ENCODE data around the gene LRRC4C.
A peak's percentile ranks its signal among the peaks of the same experiment; 100 is the strongest.

LRRC4C gene

DNA sequence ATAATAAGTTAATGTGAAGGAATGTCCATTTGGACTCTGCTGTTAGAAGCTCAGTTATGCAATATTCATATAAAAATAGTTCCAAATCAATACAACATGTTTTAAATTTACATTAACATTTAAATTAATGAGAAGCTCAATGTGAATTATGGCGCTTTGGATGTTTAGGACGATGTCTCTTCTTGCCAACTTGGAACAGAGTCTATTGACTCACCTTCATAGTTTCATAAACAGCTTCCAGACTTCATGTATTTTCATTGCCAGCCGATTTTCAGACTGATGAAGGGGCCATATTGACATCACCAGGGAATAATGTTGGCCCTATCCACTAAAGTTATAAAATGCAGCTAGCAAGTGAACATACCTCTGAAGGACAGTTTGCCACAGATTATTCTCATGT is 1136.2 kb downstream of the LRRC4C start:
- TF ChIP-seq PAX5 (IDR thresholded peaks at IDR 0.05; ENCODE audit: insufficient read depth, low read length, severe bottlenecking) (no peak), POLR2AphosphoS5 (IDR thresholded peaks at IDR 0.05; ENCODE audit: low read depth, low read length) (no peak), POLR2A (IDR thresholded peaks at IDR 0.05; ENCODE audit: low read depth, low read length) (no peak), POU2F2 (IDR thresholded peaks at IDR 0.05; ENCODE audit: low read depth, low read length) (no peak), SPI1 (IDR thresholded peaks at IDR 0.05; ENCODE audit: low read depth, low read length) (no peak), TAF1 (IDR thresholded peaks at IDR 0.05; ENCODE audit: low read depth, low read length) (no peak)
- DNase-seq (ENCODE audit: insufficient read length, low spot score) (no peak), FAIRE-seq (no peak)

DNA sequence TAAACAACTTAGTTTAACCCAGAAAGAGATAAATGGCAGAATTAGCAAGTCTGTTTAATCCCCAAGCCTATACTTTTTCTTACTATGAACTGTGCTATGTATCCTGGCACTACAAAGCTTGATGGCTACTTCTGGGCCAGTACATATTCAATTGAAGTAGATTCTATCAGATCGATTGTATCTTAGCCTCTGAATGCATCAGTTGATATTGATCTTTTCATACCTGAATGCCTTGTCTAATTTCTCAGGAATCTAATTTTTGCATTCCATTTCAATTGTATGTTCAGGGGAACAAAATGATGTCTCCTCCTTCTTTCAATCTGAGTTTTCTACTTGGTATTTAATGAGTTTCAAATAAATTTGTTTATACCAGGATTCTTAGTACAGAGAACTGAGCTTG is 1137.9 kb downstream of the LRRC4C start:
- TF ChIP-seq TAF1 (IDR thresholded peaks at IDR 0.05; ENCODE audit: low read depth, low read length), result no peak
- TF ChIP-seq SPI1 (IDR thresholded peaks at IDR 0.05; ENCODE audit: low read depth, low read length), result no peak
- no peak for TF ChIP-seq PAX5 (IDR thresholded peaks at IDR 0.05; ENCODE audit: insufficient read depth, low read length, severe bottlenecking)
- TF ChIP-seq POU2F2 (IDR thresholded peaks at IDR 0.05; ENCODE audit: low read depth, low read length), result no peak
- TF ChIP-seq POLR2A (IDR thresholded peaks at IDR 0.05; ENCODE audit: low read depth, low read length), result no peak
- no peak for TF ChIP-seq POLR2AphosphoS5 (IDR thresholded peaks at IDR 0.05; ENCODE audit: low read depth, low read length)
- FAIRE-seq (no peak), DNase-seq (ENCODE audit: insufficient read length, low spot score) (no peak)

DNA sequence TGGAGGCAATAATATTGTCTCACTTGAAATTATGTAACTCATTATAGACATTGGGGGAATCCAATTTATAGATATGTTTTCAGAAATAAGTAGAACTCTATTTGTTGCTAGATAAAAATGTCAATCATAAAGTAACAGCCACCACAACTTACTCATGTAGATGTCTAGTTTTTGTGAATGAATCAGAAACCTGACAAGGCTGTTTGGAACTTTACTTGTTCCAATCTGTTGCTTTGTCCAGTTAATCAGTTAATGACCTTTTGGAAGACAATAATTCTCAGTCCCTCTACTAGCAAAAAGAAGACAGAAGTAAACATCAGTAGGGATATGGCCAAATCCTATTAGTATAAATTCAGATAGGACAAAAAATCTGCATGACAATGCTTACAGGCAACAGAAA is 1143.3 kb downstream of the LRRC4C start:
- FAIRE-seq (no peak), DNase-seq (ENCODE audit: insufficient read length, low spot score) (no peak)

DNA sequence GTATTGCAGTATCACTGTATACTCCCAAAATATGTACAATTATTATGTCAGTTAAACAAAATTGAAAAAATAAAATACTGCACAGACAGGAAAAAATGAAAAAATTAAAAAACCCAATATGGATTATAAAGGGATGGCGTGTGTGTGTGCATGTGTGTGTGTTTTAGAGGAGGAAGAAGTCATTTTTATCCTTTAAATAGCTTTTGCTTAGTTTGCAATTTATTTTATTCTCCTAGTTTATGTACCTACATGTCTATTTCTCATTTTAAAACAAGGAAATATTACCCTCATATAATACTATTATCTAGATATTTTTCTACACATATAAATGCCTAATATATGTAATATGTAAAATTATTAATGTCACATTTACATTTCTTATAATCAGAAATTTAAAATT is 1144.3 kb downstream of the LRRC4C start:
- FAIRE-seq (no peak), DNase-seq (ENCODE audit: insufficient read length, low spot score) (no peak)
- TF ChIP-seq POLR2A (IDR thresholded peaks at IDR 0.05; ENCODE audit: low read depth, low read length) (no peak), TAF1 (IDR thresholded peaks at IDR 0.05; ENCODE audit: low read depth, low read length) (no peak)

More for the DNA sequence above, 1143.3 kb downstream of the LRRC4C start:
- TF ChIP-seq SPI1 (IDR thresholded peaks at IDR 0.05; ENCODE audit: low read depth, low read length) (no peak), TAF1 (IDR thresholded peaks at IDR 0.05; ENCODE audit: low read depth, low read length) (no peak), POLR2AphosphoS5 (IDR thresholded peaks at IDR 0.05; ENCODE audit: low read depth, low read length) (no peak), POLR2A (IDR thresholded peaks at IDR 0.05; ENCODE audit: low read depth, low read length) (no peak), PAX5 (IDR thresholded peaks at IDR 0.05; ENCODE audit: insufficient read depth, low read length, severe bottlenecking) (no peak), POU2F2 (IDR thresholded peaks at IDR 0.05; ENCODE audit: low read depth, low read length) (no peak)

DNA sequence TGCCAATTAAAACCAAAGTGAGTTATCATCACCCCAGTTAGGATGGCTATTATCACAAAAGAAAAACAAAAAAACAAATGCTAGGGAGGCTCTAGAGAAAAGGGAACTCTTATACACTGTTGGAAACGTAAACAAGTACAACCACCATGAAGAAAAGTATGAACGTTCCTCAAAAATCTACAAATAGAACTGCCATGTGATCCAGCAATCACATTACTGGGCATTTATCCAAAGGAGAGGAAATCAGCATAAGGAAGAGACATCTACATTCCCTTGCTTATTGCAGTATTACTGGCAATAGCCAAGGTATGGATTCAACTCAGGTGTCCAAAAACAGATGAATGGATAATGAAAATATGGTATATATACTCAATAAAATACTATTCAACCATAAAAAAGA is 1145.1 kb downstream of the LRRC4C start:
- no peak for DNase-seq (ENCODE audit: insufficient read length, low spot score)
- TF ChIP-seq SPI1 (IDR thresholded peaks at IDR 0.05; ENCODE audit: low read depth, low read length) (no peak), TAF1 (IDR thresholded peaks at IDR 0.05; ENCODE audit: low read depth, low read length) (no peak), PAX5 (IDR thresholded peaks at IDR 0.05; ENCODE audit: insufficient read depth, low read length, severe bottlenecking) (no peak), POU2F2 (IDR thresholded peaks at IDR 0.05; ENCODE audit: low read depth, low read length) (no peak), POLR2A (IDR thresholded peaks at IDR 0.05; ENCODE audit: low read depth, low read length) (no peak), POLR2AphosphoS5 (IDR thresholded peaks at IDR 0.05; ENCODE audit: low read depth, low read length) (no peak)
- FAIRE-seq, result no peak

DNA sequence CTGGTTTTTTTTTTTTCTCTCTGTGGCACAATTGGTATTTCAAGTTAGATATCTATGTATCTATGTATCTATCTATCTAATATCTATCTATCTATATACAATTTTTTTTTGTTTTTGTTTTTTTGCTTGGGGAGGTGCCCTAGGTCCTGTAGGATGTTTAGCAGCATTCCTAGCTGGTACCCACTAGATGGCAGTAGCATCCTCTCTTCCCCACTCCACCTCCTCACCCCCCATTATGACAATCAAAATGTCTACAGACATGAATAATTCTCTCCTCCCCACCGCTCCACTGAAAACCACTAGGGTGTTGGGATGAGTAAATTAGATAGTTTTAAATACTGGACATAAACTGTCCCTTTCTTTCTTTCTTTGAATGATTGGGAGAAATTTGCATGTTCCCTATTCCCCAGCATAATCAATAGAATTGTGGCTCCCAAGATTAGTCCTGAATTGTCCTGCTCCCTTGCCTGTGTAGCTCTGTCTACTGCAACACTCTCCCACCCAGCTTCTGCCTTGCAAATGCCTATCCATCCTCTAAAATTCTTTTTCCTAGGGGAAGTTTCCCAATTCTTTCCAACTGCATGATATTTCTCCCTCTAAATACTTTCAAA is 1152.4 kb downstream of the LRRC4C start:
- FAIRE-seq (peak; percentile 28), DNase-seq (ENCODE audit: insufficient read length, low spot score) (peak; percentile 31)
- TF ChIP-seq TAF1 (IDR thresholded peaks at IDR 0.05; ENCODE audit: low read depth, low read length) (no peak), SPI1 (IDR thresholded peaks at IDR 0.05; ENCODE audit: low read depth, low read length) (no peak), PAX5 (IDR thresholded peaks at IDR 0.05; ENCODE audit: insufficient read depth, low read length, severe bottlenecking) (no peak), POLR2AphosphoS5 (IDR thresholded peaks at IDR 0.05; ENCODE audit: low read depth, low read length) (no peak)

DNA sequence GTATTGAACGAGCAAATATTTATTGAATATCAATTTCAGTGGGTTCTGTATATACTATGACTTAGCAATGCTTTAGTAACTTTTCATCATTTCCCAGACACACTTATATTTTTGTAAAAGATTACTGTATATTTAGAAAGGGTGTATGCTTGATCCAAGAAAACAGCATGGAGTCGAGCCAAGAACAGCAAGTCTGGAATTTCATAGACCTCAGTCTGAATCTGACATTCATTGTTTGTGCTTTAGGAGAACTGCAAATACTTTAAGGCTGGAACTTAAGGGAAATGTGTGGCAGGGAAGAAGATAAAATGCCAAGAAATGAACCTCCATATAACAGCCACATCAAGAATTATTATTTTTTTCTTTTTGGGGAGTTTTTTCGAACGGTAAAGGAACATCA is 1156.8 kb downstream of the LRRC4C start:
- TF ChIP-seq POU2F2 (IDR thresholded peaks at IDR 0.05; ENCODE audit: low read depth, low read length) (no peak), PAX5 (IDR thresholded peaks at IDR 0.05; ENCODE audit: insufficient read depth, low read length, severe bottlenecking) (no peak), POLR2A (IDR thresholded peaks at IDR 0.05; ENCODE audit: low read depth, low read length) (no peak), SPI1 (IDR thresholded peaks at IDR 0.05; ENCODE audit: low read depth, low read length) (no peak), POLR2AphosphoS5 (IDR thresholded peaks at IDR 0.05; ENCODE audit: low read depth, low read length) (no peak), TAF1 (IDR thresholded peaks at IDR 0.05; ENCODE audit: low read depth, low read length) (no peak)
- FAIRE-seq (no peak), DNase-seq (ENCODE audit: insufficient read length, low spot score) (no peak)

DNA sequence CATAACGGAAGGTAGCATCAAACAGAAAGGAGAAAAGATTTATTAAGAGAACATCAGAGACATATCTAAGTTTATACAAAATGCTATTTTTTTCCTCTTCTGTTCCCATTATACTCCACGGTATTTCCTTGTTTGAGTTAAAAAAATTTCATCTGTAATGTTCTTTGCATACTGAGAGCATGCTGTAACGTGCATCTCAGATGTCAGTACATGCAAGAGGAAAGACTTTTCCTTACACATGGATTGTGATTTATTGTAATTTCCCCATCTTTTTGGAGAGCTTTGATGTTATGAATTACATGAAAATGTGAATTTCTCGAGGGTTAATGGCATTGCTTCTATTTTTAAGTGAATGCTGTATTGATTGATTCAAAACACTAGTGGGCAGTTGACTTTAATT is 1164.0 kb downstream of the LRRC4C start:
- no peak for DNase-seq (ENCODE audit: insufficient read length, low spot score)
- FAIRE-seq, result no peak
- no peak for TF ChIP-seq POU2F2 (IDR thresholded peaks at IDR 0.05; ENCODE audit: low read depth, low read length)

DNA sequence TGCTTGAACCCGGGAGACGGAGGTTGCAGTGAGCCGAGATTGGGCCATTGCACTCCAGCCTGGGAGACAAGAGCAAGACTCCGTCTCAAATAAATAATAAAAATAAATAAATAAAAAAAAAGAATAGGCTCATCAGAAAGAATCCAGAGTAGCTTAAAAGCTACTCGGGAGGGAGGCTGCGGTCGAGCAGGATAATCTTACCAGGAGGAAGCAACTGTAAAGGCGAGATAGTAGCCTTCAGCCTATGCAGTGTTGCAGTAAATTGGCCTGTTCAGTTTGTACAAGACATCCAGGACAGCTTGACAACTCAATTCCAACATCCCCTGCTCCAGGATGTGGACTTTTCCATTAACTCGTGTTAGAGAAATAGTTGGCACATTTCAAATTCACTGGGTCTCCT is 1164.7 kb downstream of the LRRC4C start:
- no peak for TF ChIP-seq PAX5 (IDR thresholded peaks at IDR 0.05; ENCODE audit: insufficient read depth, low read length, severe bottlenecking)
- no peak for TF ChIP-seq POU2F2 (IDR thresholded peaks at IDR 0.05; ENCODE audit: low read depth, low read length)
- TF ChIP-seq SPI1 (IDR thresholded peaks at IDR 0.05; ENCODE audit: low read depth, low read length), result no peak

DNA sequence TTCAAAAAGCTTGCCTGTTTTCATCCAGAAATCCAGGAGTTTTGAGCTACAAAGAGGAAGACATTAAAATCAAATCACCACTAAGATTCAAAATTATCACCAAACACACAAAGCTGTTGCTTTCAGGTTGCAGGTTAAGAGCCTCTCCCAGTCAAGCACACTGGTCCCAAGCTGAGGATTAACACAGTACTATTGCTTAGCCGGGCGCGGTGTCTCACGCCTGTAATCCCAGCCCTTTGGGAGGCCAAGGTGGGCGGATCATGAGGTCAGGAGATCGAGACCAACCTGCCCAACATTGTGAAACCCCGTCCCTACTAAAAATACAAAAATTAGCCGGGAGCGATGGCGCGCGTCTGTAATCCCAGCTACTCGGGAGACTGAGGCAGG is 1165.1 kb downstream of the LRRC4C start:
- no peak for FAIRE-seq
- no peak for DNase-seq (ENCODE audit: insufficient read length, low spot score)

More for the DNA sequence above, 1164.7 kb downstream of the LRRC4C start:
- DNase-seq (ENCODE audit: insufficient read length, low spot score) (no peak), FAIRE-seq (no peak)

More for the DNA sequence above, 1165.1 kb downstream of the LRRC4C start:
- no peak for TF ChIP-seq POLR2AphosphoS5 (IDR thresholded peaks at IDR 0.05; ENCODE audit: low read depth, low read length)
- TF ChIP-seq SPI1 (IDR thresholded peaks at IDR 0.05; ENCODE audit: low read depth, low read length), result no peak
- TF ChIP-seq PAX5 (IDR thresholded peaks at IDR 0.05; ENCODE audit: insufficient read depth, low read length, severe bottlenecking), result no peak
- no peak for TF ChIP-seq POU2F2 (IDR thresholded peaks at IDR 0.05; ENCODE audit: low read depth, low read length)
- TF ChIP-seq POLR2A (IDR thresholded peaks at IDR 0.05; ENCODE audit: low read depth, low read length), result no peak
- no peak for TF ChIP-seq TAF1 (IDR thresholded peaks at IDR 0.05; ENCODE audit: low read depth, low read length)

Measured in GM12891 (cell line).